KBM-7 (cell line): ENCODE data around the gene IKZF4.

ENCODE experiments used
- DNase-seq: peaks from one replicate; pipeline ENCODE4 v3.0.0-alpha.2; 2015
- in situ Hi-C: fragments of 300-500 bp; cut with MboI; formaldehyde crosslinking; loops from 2 replicates; pipeline ENCODE4 v1.14.3; 2020; ENCODE audit warnings: low sequenced_read_pairs, low pct_unique_long_range_greater_than_20kb, mixed read lengths

Gene IKZF4

GRCh38 chr12:56078931-56079722 is 58.3 kb downstream of the IKZF4 start:
- peak; percentile 87 for DNase-seq
- in situ Hi-C loops: no loop called here

- in situ Hi-C loops: no loop called here
- peak; percentile 86 for DNase-seq
Observed at GRCh38 chr12:56079723-56080555, 59.1 kb downstream of the IKZF4 start, which contains the start of gene ERBB3. ERBB3 (plus strand) TSS chr12:56080165; CDS start chr12:56080301, 136 bp downstream.

DNA sequence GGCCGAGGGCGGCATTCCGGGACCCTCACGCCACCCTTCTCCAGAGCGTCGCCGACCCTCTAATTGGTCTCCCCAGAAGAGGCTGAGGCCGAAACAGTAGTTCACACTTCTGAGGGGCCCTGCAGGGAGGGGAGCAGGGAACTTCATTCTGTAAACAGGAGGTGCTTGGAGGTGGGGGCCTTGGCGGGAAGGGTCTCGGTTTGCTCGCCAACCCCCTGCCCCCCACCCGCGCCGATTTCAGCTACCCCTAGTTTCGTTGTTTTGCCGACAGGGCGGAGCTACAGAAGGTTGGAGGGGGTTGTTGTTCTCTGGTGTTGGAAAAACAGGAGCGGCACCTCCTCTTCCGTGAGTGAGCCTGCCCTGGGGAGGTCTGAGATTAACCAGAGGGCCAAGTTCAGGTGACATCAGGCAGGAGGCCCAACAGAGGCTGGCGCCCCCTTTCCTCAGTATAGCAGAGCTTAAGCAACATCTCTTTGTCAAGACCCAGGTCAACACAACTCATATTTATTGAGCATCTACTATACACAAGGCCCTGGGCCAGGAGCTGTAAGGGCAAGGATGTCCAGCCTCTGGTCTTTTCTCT is 59.8 kb downstream of the IKZF4 start:
- in situ Hi-C loops: no loop called here
- no peak for DNase-seq

- no peak for DNase-seq
- in situ Hi-C loops: no loop called here
Observed at GRCh38 chr12:56081393-56082347, 60.8 kb downstream of the IKZF4 start.

DNA sequence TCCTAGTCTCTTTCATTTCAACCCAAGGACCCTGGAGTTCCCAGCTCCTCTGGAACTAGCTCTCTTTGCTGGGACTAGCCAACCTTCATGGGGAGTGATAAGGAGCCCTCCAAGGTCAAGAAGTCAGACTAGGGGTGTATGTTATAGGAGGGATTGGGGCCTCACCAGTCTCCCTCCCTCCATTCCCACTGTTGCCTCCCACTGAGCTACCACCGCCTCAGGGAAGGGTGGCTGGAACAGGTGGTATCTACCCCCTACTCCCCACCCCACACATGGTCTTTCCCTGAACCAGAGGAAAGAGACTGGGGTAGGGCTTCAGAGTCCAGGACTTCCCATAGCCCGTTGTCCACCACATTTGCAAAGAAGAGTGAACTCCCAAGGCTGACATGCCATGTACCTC is 61.5 kb downstream of the IKZF4 start:
- in situ Hi-C loops: no loop called here
- no peak for DNase-seq

- in situ Hi-C loops: no loop called here
- no peak for DNase-seq
Observed at GRCh38 chr12:56082967-56083366, 62.1 kb downstream of the IKZF4 start.

GRCh38 chr12:56084958-56085543 is 64.2 kb downstream of the IKZF4 start:
- in situ Hi-C loops: no loop called here
- DNase-seq: peak; percentile 57

DNA sequence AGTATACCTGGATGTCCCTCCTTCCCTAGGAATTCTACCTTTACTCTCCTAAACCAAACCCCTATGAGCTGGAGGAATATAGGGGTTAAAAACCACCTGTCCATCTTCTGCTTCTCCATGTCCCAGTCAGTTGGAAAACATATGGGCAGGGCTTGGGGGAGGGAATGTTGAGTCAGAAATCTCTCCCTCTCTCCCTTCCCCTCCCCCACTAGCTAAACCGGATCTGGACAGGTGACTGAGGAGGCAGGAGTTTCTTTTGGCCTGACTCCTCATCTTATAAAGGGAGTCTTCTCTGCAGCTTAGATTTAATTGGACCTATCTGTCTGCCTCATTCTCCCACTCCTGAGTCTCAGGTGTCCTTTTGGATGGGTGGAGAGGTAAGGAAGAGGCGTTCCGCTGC is 65.3 kb downstream of the IKZF4 start:
- in situ Hi-C loops: no loop called here
- DNase-seq: no peak

DNA sequence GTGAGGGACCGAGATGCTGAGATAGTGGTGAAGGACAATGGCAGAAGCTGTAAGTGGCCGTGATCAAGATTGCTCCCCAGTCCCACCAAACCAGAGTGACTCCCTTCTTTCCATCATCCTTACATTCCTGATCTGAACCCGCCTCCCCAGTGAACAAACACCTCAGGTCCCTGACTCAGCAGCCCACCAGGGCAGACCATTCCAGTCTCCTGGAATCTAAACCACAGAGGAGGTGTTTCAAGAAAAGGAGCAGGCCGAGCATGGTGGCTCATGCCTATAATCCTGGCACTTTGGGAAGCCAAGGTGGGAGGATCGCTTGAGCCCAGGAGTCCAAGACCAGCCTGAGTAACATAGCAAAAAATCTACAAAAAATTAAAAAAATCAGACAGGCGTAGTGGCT is 65.8 kb downstream of the IKZF4 start:
- in situ Hi-C loops: no loop called here
- no peak for DNase-seq

DNA sequence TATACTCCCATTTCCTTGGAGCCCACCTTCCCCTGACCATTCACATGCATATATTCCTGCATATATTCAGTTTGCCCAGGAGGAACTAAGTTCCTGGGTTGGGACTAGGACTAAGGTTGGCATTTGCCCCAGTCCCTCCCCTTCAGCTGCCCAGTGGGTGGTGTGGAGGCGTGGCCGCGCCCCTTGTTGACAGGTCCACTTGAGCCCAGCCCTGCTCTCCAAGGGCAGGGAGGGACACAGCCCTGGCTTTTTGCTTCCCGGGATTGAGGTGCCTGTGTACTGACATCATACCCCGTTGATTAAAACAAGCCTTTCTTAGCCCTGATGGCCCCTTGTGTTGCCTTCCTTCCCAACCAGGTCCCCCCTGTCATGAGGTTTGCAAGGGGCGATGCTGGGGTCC is 66.4 kb downstream of the IKZF4 start:
- in situ Hi-C loops: no loop called here
- no peak for DNase-seq
